ENCODE measurements around the gene ALKBH3.

ALKBH3 gene

GRCh38 chr11:43937434-43938411 lies 57.1 kb downstream of the ALKBH3 start:
- DNase-seq (ENCODE audit: low read depth in 2 of 3, low spot score in 2 of 3) = no peak

GRCh38 chr11:43941257-43941994 lies 60.8 kb downstream of the ALKBH3 start:
- no peak for DNase-seq (ENCODE audit: low read depth in 2 of 3, low spot score in 2 of 3)

GRCh38 chr11:43942662-43943371 lies 62.2 kb downstream of the ALKBH3 start:
- DNase-seq (ENCODE audit: low read depth in 2 of 3, low spot score in 2 of 3) = peak in 1 of 3 experiments; percentile 11

- no peak for DNase-seq (ENCODE audit: low read depth in 2 of 3, low spot score in 2 of 3)
These were observed 62.8 kb downstream of the ALKBH3 start for GRCh38 chr11:43943372-43943930.

- peak in 1 of 3 experiments; percentile 6 for DNase-seq (ENCODE audit: low read depth in 2 of 3, low spot score in 2 of 3)
These were observed 63.5 kb downstream of the ALKBH3 start for GRCh38 chr11:43943931-43944751.

GRCh38 chr11:43944761-43945311 lies 64.2 kb downstream of the ALKBH3 start:
- DNase-seq (ENCODE audit: low read depth in 2 of 3, low spot score in 2 of 3) = peak; percentile 38 to 82 (median 81)

GRCh38 chr11:43947003-43947500 lies 66.4 kb downstream of the ALKBH3 start:
- DNase-seq (ENCODE audit: low read depth in 2 of 3, low spot score in 2 of 3) = no peak

GRCh38 chr11:43947815-43948214 lies 67.2 kb downstream of the ALKBH3 start:
- DNase-seq (ENCODE audit: low read depth in 2 of 3, low spot score in 2 of 3) = no peak

GRCh38 chr11:43948341-43949225 lies 68.0 kb downstream of the ALKBH3 start:
- no peak for DNase-seq (ENCODE audit: low read depth in 2 of 3, low spot score in 2 of 3)

GRCh38 chr11:43950311-43950855 lies 69.8 kb downstream of the ALKBH3 start:
- no peak for DNase-seq (ENCODE audit: low read depth in 2 of 3, low spot score in 2 of 3)

- DNase-seq (ENCODE audit: low read depth in 2 of 3, low spot score in 2 of 3) = no peak
These were observed 70.6 kb downstream of the ALKBH3 start for GRCh38 chr11:43951231-43951630.

- DNase-seq (ENCODE audit: low read depth in 2 of 3, low spot score in 2 of 3) = no peak
These were observed 71.4 kb downstream of the ALKBH3 start for GRCh38 chr11:43952020-43952400.

- no peak for DNase-seq (ENCODE audit: low read depth in 2 of 3, low spot score in 2 of 3)
These were observed 72.0 kb downstream of the ALKBH3 start for GRCh38 chr11:43952401-43953342.

GRCh38 chr11:43953521-43953920 lies 72.9 kb downstream of the ALKBH3 start:
- DNase-seq (ENCODE audit: low read depth in 2 of 3, low spot score in 2 of 3) = no peak

- DNase-seq (ENCODE audit: low read depth in 2 of 3, low spot score in 2 of 3) = no peak
These were observed 73.6 kb downstream of the ALKBH3 start for GRCh38 chr11:43954241-43954640.

GRCh38 chr11:43955381-43956118 lies 74.9 kb downstream of the ALKBH3 start:
- DNase-seq (ENCODE audit: low read depth in 2 of 3, low spot score in 2 of 3) = no peak

GRCh38 chr11:43957571-43957970 lies 76.9 kb downstream of the ALKBH3 start:
- DNase-seq (ENCODE audit: low read depth in 2 of 3, low spot score in 2 of 3) = no peak

All from activated CD8-positive, alpha-beta memory T cell treated with anti-CD3 and anti-CD28 coated beads for 48 hours (primary cell).